HFF-Myc (cell line): ENCODE results near the gene TOR4A.

Source experiments
- DNase-seq: peaks from one replicate; pipeline ENCODE4 v3.0.0-alpha.2; 2011; ENCODE audit warnings: low read depth; ENCODE audit errors: extremely low read depth
- H3K4me3 ChIP-seq: replicated peaks from 2 replicates; pipeline ENCODE4 v1.5.1; 2011; ENCODE audit warnings: low read depth, mild to moderate bottlenecking, control low read depth, low read length
- TF ChIP-seq, protein P1 (sequence below): IDR thresholded peaks from 2 replicates; pipeline ENCODE4 v1.5.1; 2012; ENCODE audit warnings: mild to moderate bottlenecking, low read depth, low read length, control low read depth; ENCODE audit errors: missing control alignments

TOR4A gene

GRCh38 chr9:137310189-137311052 is 32.9 kb downstream of the TOR4A start:
- TF ChIP-seq, protein P1, sequence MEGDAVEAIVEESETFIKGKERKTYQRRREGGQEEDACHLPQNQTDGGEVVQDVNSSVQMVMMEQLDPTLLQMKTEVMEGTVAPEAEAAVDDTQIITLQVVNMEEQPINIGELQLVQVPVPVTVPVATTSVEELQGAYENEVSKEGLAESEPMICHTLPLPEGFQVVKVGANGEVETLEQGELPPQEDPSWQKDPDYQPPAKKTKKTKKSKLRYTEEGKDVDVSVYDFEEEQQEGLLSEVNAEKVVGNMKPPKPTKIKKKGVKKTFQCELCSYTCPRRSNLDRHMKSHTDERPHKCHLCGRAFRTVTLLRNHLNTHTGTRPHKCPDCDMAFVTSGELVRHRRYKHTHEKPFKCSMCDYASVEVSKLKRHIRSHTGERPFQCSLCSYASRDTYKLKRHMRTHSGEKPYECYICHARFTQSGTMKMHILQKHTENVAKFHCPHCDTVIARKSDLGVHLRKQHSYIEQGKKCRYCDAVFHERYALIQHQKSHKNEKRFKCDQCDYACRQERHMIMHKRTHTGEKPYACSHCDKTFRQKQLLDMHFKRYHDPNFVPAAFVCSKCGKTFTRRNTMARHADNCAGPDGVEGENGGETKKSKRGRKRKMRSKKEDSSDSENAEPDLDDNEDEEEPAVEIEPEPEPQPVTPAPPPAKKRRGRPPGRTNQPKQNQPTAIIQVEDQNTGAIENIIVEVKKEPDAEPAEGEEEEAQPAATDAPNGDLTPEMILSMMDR = no peak
- no peak overlapping the region for H3K4me3 ChIP-seq
- DNase-seq = no peak

DNA sequence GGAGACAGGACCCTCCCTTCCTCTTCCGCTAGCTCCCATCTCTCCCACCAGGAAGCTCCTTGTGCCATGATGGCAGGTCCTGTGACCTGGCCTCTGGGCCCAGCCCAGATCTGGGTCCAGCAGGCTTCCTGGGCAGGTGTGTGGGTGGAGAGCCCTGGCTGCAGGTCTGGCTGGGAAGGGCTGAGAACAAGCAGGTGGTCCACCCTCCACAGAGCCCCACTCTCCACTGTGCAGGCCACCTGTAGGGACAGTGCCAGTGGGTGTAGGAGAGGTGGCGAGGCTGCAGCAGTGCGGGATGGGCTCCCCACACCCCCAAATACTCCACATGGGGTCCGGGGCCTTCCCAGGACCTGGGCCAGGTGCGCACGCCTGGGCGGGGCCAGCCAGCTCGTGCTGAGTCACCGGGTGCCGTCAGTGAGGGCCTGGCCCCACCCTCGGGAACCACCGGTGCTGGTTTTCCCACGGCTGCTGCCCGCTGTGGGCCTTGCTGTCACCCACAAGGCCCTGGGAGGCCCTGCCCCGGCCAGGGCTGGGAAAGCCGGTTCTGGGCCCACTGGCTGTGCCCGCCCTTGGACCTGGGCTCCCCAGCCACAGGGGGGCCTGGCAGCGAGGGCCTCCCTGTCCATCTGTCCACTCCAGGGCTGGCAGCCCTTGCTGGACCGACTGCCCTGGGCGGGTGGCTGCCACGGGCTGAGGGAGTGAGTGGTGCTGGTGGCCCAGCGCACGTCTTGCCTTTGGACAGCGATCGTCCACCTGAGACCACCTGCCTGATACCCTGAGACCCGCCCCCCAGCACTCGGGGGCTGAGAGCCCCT is 33.9 kb downstream of the TOR4A start:
- no peak overlapping the region for H3K4me3 ChIP-seq
- no peak for DNase-seq
- TF ChIP-seq, protein P1 = no peak

DNA sequence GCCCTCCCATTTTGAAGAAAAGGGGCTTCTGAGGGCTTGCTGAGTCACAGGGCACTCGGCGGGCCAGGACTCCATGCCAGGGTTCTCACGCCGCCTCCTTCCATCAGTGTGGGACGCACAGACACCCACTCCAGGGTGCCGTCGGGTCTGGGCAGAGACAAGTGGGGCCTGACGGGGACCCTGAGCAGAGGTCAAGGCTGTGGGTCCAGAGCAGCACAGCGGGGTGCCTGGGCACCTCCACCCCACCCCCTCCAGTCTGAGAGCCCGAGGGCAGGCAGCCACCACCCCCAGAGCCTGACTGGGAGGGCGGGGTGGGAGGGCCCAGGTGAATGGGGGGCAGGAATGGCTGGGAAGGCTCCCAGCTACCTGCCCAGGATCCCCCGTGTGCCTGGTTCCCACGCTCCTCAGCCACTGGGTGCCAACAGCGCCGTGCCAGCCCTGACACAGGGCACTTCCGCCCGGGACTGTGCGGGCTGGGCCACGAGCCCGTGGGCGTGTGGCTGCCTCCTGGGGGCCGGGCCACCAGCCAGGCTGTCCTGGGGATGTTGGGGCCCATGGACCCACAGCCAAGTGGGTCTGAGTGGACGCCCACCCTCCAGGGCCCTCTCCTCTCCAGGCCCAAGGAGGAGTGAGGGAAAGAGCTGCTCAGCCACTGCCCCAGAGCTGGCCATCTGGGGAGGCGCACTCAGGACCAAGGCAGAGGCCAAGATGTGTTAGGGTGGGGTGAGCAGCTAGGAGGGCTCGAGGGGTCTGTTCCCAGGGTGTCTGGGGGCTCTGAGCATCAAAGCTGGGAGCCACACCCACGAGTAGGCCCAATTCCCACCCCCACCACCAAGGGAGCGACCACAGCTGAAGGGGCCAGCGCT is 34.7 kb downstream of the TOR4A start:
- no peak for DNase-seq
- TF ChIP-seq, protein P1 = no peak
- H3K4me3 ChIP-seq = no peak overlapping the region

GRCh38 chr9:137312852-137313325 is 35.4 kb downstream of the TOR4A start:
- DNase-seq = no peak
- no peak overlapping the region for H3K4me3 ChIP-seq
- TF ChIP-seq, protein P1 = no peak

DNA sequence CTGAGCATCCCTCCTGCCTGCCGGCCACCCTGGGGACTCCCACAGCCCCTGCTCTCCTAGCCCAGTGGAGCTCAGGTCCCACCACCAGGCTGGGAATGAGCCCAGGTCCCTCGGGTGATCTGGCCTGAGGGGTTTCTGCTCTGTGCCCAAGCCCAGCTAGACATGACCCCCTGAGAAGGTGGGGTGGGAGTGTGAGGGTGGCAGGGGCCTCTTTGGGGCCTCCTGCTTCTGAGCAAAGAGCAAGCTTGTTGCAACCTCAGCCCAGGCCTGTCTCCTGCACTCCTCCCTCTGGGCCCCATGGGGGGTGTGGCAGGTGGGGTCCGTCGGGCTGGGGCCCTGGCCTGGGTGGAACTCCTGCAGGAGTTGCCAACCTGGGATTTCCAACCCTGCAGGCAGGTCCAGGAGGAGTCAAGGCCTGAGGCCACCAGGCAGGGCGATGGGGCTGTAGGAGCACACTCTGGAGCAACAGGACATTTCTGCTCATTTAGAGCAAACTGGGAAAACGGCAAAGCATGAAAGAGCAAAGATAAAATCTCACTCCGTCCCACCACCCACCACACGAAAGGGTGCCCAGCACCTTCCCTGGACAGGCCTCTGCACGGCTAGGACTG is 35.9 kb downstream of the TOR4A start:
- DNase-seq = no peak
- TF ChIP-seq, protein P1 = no peak
- no peak overlapping the region for H3K4me3 ChIP-seq
